Tibial artery (tissue), 4 donors: ENCODE data around the gene GPR42.

Experiments used
- DNase-seq, 2 donors: peaks; one replicate each; pipeline ENCODE4 v3.0.0-alpha.2; 2019
- H3K27ac ChIP-seq, 2 donors: fragments of 200-600 bp; sonication (generic) in 1 of 2; 1 replicate in 1 of 2; 2 replicates in 1 of 2; pipeline ENCODE4 v1.5.1; 2018 to 2019; ENCODE audit warnings: mild to moderate bottlenecking in 1 of 2
- H3K27me3 ChIP-seq, 2 donors: fragments of 200-600 bp; sonication (generic) in 1 of 2; one replicate each; pipeline versions ENCODE4 v1.5.1 to v1.6.0; 2016 to 2019
- H3K36me3 ChIP-seq, 3 donors: fragments of 200-600 bp; sonication (generic) in 2 of 3; one replicate each; pipeline ENCODE4 v1.5.1; 2016 to 2019; ENCODE audit warnings: mild to moderate bottlenecking in 2 of 3
- H3K4me1 ChIP-seq, 4 donors: fragments of 200-600 bp; sonication (generic) in 2 of 4; 1 replicate in 3 of 4; 2 replicates in 1 of 4; pipeline ENCODE4 v1.5.1; 2016 to 2019
- H3K4me3 ChIP-seq, 2 donors: fragments of 200-600 bp; sonication (generic) in 1 of 2; 1 replicate in 1 of 2; 2 replicates in 1 of 2; pipeline ENCODE4 v1.5.1; 2018 to 2019; ENCODE audit warnings: mild to moderate bottlenecking in 2 of 2
- H3K9me3 ChIP-seq, 3 donors: fragments of 200-600 bp; sonication (generic) in 1 of 3; one replicate each; pipeline ENCODE4 v1.5.1; 2016 to 2019
- CTCF ChIP-seq, 2 experiments: fragments of 200-600 bp in 1 of 2; fragments of 450-650 bp in 1 of 2; IDR thresholded peaks; one replicate each; pipeline ENCODE4 v1.5.1; 2017 to 2019; ENCODE audit warnings: antibody characterized with exemption in 2 of 2, mild to moderate bottlenecking in 1 of 2, moderate library complexity in 1 of 2
- intact Hi-C: fragments of 100-400 bp; cut with DNase I; formaldehyde crosslinking; loops from one replicate; pipeline ENCODE4 v1.15.0; 2023; ENCODE audit warnings: low total_unique reads

GPR42 gene

GRCh38 chr19:35379992-35380391, 9.1 kb downstream of the GPR42 start:
- intact Hi-C loops = no loop called here
- no peak overlapping the region for H3K4me3 ChIP-seq
- peaks cover 0 to 4% of the 10 kb centered on the region in 2 donors for H3K27me3 ChIP-seq
- H3K4me1 ChIP-seq = no peaks in the 10 kb centered on the region
- no peaks in the 10 kb centered on the region for H3K36me3 ChIP-seq
- H3K9me3 ChIP-seq = no peaks in the 10 kb centered on the region
- DNase-seq = no peak
- H3K27ac ChIP-seq = no peak overlapping the region
- no peak for TF ChIP-seq CTCF (IDR thresholded peaks at IDR 0.05)

- Histone ChIP-seq H3K36me3 (no peaks in the 10 kb centered on the region), H3K4me3 (no peak overlapping the region), H3K9me3 (no peaks in the 10 kb centered on the region), H3K27ac (no peak overlapping the region), H3K27me3 (peaks cover 0 to 4% of the 10 kb centered on the region in 2 donors), H3K4me1 (no peaks in the 10 kb centered on the region)
- no peak for TF ChIP-seq CTCF (IDR thresholded peaks at IDR 0.05)
- DNase-seq = no peak
- intact Hi-C loops = no loop called here
Observed at GRCh38 chr19:35380450-35381124, 9.7 kb downstream of the GPR42 start.

- intact Hi-C loops = no loop called here
- no peak for TF ChIP-seq CTCF (IDR thresholded peaks at IDR 0.05)
- Histone ChIP-seq H3K27me3 (peaks cover 0 to 4% of the 10 kb centered on the region in 2 donors), H3K4me1 (no peaks in the 10 kb centered on the region), H3K4me3 (no peak overlapping the region), H3K27ac (no peak overlapping the region), H3K9me3 (no peaks in the 10 kb centered on the region), H3K36me3 (no peaks in the 10 kb centered on the region)
- no peak for DNase-seq
Observed at GRCh38 chr19:35381318-35381717, 10.4 kb downstream of the GPR42 start.

- TF ChIP-seq CTCF (IDR thresholded peaks at IDR 0.05) = no peak
- Histone ChIP-seq H3K27ac (no peak overlapping the region), H3K4me3 (no peak overlapping the region), H3K36me3 (no peaks in the 10 kb centered on the region), H3K27me3 (peaks cover 0 to 4% of the 10 kb centered on the region in 2 donors), H3K9me3 (no peaks in the 10 kb centered on the region), H3K4me1 (no peaks in the 10 kb centered on the region)
- intact Hi-C loops = no loop called here
- DNase-seq = no peak
Observed at GRCh38 chr19:35381926-35382325, 11.1 kb downstream of the GPR42 start.

GRCh38 chr19:35383536-35383935, 12.7 kb downstream of the GPR42 start:
- DNase-seq = no peak
- TF ChIP-seq CTCF (IDR thresholded peaks at IDR 0.05) = no peak
- Histone ChIP-seq H3K4me1 (no peaks in the 10 kb centered on the region), H3K27me3 (peaks cover 0 to 2% of the 10 kb centered on the region in 2 donors), H3K4me3 (no peak overlapping the region), H3K36me3 (no peaks in the 10 kb centered on the region), H3K27ac (no peak overlapping the region), H3K9me3 (no peaks in the 10 kb centered on the region)
- intact Hi-C loops = no loop called here
